Colonic mucosa (tissue), 4 donors: ENCODE results near the gene SKAP1. TPM values are rescaled to one million over a fixed set of nuclear protein-coding genes. Genes with fewer than 3 reads are reported as not detected.
A peak's percentile ranks its signal among the peaks of the same experiment; 100 is the strongest.

ENCODE experiments used
- DNase-seq: peaks from one replicate; pipeline ENCODE4 v3.0.0-alpha.2; 2020
- H3K27ac ChIP-seq: fragments of 200-600 bp; one replicate; pipeline ENCODE4 v1.8.0; 2021
- H3K27me3 ChIP-seq: fragments of 200-600 bp; one replicate; pipeline ENCODE4 v1.8.0; 2021
- H3K36me3 ChIP-seq: fragments of 200-600 bp; one replicate; pipeline ENCODE4 v1.8.0; 2021
- H3K4me1 ChIP-seq: fragments of 200-600 bp; one replicate; pipeline ENCODE4 v1.8.0; 2021; ENCODE audit warnings: mild to moderate bottlenecking
- H3K4me3 ChIP-seq: fragments of 200-600 bp; one replicate; pipeline ENCODE4 v1.8.0; 2021
- H3K9ac ChIP-seq, 2 donors: one replicate each; pipeline ENCODE4 v1.7.0; 2013; ENCODE audit warnings: control low read depth in 2 of 2, low read depth in 2 of 2, low read length in 2 of 2
- H3K9me3 ChIP-seq: fragments of 200-600 bp; one replicate; pipeline ENCODE4 v1.8.0; 2021
- CTCF ChIP-seq: fragments of 200-600 bp; IDR thresholded peaks from one replicate; pipeline ENCODE4 v1.8.0; 2022; ENCODE audit warnings: antibody characterized with exemption, mild to moderate bottlenecking
- intact Hi-C: fragments of 100-400 bp; cut with DNase I; formaldehyde crosslinking; loops from one replicate; pipeline ENCODE4 v1.14.1; 2022
- total RNA-seq, 2 donors: library from RNA; stranded (reverse); fragmentation: NEBNext Ultra II Directional in 1 of 2; extraction: Animal tissue kit (Norgen Biotek cat#: 25700) in 1 of 2; gene quantifications; one replicate each; pipeline ENCODE4 v1.2.1, GENCODE V29; 2021
- donor health status: healthy.
- donor health status: DM: no; HTN: no; CAD: no.
- donor health status: DM: no; HTN: no; CAD: no.

Gene SKAP1
- total RNA-seq, 2 donors from 2014 or later, result 1.2 to 2.1 TPM

- no peak overlapping the region for H3K4me3 ChIP-seq
- no peaks in the 10 kb centered on the region for H3K36me3 ChIP-seq
- no peak overlapping the region for H3K9ac ChIP-seq
- no peak overlapping the region for H3K27ac ChIP-seq
- H3K4me1 ChIP-seq, result no peaks in the 10 kb centered on the region
- no peaks in the 10 kb centered on the region for H3K9me3 ChIP-seq
- DNase-seq, result peak; percentile 25
- no peaks in the 10 kb centered on the region for H3K27me3 ChIP-seq
- intact Hi-C loops, result loop anchor here (10.0 kb wide), 1 partner anchor 73 kb away; no protein-coding TSS in a partner anchor
- peak; percentile 22 for TF ChIP-seq CTCF
Measured at GRCh38 chr17:48181653-48182052, 248.4 kb downstream of the SKAP1 start.

DNA sequence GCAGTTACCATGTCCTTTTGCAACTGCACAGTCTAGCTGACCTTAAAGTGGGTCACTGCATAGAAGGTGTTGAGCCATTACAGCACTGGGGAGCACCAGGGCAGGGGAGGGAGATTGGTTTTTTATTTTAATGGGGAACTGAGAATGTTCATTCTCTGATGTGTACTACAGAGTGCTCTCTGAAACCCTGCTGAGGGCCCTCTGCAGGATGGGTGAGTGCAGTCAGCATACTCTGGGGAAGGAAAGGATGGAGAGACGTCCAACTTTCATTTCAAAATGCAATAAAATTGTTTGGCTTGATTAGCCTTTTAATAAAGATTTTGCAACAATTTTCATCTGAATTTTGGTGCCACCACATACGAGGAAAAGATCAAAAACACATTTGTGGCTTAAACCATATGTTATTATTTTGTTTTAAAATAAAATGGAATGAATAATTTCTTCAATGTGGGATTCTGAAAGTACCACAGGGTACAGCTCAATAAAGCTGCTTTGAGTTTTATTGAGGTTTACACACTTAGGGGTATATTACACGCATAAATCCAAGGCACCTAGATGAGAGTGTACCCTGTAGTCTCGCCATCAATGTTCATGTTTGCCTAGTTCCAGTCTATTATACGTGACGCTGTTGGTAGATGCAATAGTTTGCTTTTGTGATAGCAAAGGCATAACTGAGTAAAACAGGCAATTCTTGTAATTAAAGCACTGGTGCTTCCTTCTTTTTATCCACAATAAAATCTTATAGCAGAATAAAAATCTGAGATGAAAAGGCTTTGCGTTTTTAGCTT is 249.0 kb downstream of the SKAP1 start:
- no peak for DNase-seq
- Histone ChIP-seq H3K4me3 (no peak overlapping the region), H3K27me3 (no peaks in the 10 kb centered on the region), H3K36me3 (no peaks in the 10 kb centered on the region), H3K27ac (no peak overlapping the region), H3K9me3 (no peaks in the 10 kb centered on the region), H3K9ac (no peak overlapping the region), H3K4me1 (no peaks in the 10 kb centered on the region)
- intact Hi-C loops, result loop anchor here (10.0 kb wide), 1 partner anchor 74 kb away; no protein-coding TSS in a partner anchor
- TF ChIP-seq CTCF, result no peak

- no peak overlapping the region for H3K27ac ChIP-seq
- intact Hi-C loops, result no loop called here
- no peak for TF ChIP-seq CTCF
- no peak overlapping the region for H3K9ac ChIP-seq
- no peaks in the 10 kb centered on the region for H3K4me1 ChIP-seq
- H3K4me3 ChIP-seq, result no peak overlapping the region
- no peaks in the 10 kb centered on the region for H3K9me3 ChIP-seq
- DNase-seq, result no peak
- H3K36me3 ChIP-seq, result no peaks in the 10 kb centered on the region
- no peaks in the 10 kb centered on the region for H3K27me3 ChIP-seq
Measured at GRCh38 chr17:48179071-48179945, 250.7 kb downstream of the SKAP1 start.

GRCh38 chr17:48178317-48178716 is 251.7 kb downstream of the SKAP1 start:
- intact Hi-C loops, result no loop called here
- H3K9ac ChIP-seq, result no peak overlapping the region
- H3K4me3 ChIP-seq, result no peak overlapping the region
- H3K9me3 ChIP-seq, result no peaks in the 10 kb centered on the region
- TF ChIP-seq CTCF, result no peak
- no peaks in the 10 kb centered on the region for H3K4me1 ChIP-seq
- no peak for DNase-seq
- no peaks in the 10 kb centered on the region for H3K27me3 ChIP-seq
- H3K36me3 ChIP-seq, result no peaks in the 10 kb centered on the region
- no peak overlapping the region for H3K27ac ChIP-seq

DNA sequence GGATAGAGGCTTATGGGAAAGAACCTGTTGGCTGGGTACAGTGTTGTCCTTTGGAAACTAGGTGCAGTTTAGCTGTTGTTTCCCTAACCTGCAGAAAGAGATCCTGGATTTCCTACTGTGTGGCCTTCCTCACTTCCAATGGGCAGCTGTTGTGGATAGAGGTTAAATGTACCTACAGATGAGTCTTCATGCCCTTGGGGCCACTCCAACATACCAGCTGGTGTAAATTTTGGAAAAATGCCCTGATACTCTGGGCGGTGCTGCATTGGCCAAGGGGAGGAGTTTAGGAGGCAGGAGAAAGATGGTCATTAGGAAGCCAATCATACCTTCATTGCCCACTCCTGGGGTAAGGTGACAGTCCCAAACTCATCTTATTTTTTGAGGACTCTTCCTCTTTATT is 252.2 kb downstream of the SKAP1 start:
- Histone ChIP-seq H3K27ac (no peak overlapping the region), H3K27me3 (no peaks in the 10 kb centered on the region), H3K4me1 (no peaks in the 10 kb centered on the region), H3K9ac (no peak overlapping the region), H3K9me3 (no peaks in the 10 kb centered on the region), H3K36me3 (no peaks in the 10 kb centered on the region), H3K4me3 (no peak overlapping the region)
- intact Hi-C loops, result no loop called here
- DNase-seq, result no peak
- no peak for TF ChIP-seq CTCF
